ENCODE results near the gene SAG.

GRCh38 chr2:233369897-233370685 lies 62.5 kb downstream of the SAG start:
- TF ChIP-seq CTCF (IDR thresholded peaks at IDR 0.05) (no peak), POLR2A (IDR thresholded peaks at IDR 0.05) (no peak)

All from lower leg skin (tissue), 3 donors.